VCaP (cell line): ENCODE measurements around the gene RUFY3.
A peak's percentile ranks its signal among the peaks of the same experiment; 100 is the strongest.

Experiments used
- H3K27ac ChIP-seq: fragments of 450-650 bp; 2 replicates; pipeline ENCODE4 v1.5.1; 2017
- TF ChIP-seq, protein P1 (sequence below): fragments of 450-650 bp; conservative IDR thresholded peaks from 2 replicates; pipeline ENCODE4 v1.5.1; 2017; ENCODE audit warnings: mild to moderate bottlenecking, moderate library complexity

The RUFY3 gene

DNA sequence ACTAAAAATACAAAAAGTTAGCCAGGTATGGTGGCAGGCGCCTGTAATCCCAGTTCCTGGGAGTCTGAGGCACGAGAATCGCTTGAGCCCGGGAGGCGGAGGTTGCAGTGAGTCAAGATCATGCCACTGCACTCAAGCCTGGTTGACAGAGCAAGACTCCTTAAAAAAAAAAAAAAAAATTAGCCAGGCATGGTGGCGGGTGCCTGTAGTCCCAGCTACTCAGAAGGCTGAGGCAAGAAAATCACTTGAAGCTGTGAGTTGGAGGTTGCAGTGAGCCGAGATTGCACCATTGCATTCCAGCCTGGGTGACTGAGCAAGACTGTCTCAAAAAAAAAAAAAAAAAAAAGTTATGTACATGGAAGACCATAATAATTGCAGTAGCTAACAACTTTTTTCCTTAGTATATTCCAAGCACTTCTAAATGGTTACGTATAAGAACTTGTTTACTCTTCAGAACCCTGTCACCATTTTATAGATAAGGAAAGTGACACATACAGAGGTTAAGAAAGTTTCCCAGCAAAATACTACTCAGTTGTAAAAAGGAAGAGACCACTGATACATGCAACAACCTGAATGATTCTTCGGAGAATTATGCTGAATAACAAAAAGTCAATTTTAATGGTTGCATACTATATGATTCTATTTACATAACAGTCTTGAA, 24.5 kb downstream of the RUFY3 start:
- no peak overlapping the region for H3K27ac ChIP-seq
- TF ChIP-seq, protein P1, sequence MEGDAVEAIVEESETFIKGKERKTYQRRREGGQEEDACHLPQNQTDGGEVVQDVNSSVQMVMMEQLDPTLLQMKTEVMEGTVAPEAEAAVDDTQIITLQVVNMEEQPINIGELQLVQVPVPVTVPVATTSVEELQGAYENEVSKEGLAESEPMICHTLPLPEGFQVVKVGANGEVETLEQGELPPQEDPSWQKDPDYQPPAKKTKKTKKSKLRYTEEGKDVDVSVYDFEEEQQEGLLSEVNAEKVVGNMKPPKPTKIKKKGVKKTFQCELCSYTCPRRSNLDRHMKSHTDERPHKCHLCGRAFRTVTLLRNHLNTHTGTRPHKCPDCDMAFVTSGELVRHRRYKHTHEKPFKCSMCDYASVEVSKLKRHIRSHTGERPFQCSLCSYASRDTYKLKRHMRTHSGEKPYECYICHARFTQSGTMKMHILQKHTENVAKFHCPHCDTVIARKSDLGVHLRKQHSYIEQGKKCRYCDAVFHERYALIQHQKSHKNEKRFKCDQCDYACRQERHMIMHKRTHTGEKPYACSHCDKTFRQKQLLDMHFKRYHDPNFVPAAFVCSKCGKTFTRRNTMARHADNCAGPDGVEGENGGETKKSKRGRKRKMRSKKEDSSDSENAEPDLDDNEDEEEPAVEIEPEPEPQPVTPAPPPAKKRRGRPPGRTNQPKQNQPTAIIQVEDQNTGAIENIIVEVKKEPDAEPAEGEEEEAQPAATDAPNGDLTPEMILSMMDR: no peak

DNA sequence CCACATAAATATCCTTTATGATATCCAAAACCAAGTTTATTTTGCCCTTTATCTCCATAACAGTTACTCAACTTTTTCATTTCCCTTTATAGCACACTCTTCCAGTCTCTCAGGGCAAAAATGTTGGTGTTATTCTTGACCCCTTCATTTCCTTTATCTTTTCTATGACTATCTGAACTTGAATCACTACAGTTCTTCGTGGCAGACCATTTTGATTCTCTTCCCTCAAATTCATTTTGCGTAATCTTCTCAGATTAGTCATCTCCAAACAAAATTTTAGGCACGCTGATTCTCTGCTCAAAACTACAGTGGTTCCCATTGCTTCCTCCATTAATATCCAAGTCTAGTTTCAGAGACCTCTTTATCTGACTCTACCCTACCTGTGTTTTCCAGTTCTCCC, 26.1 kb downstream of the RUFY3 start:
- TF ChIP-seq, protein P1: no peak
- H3K27ac ChIP-seq: no peak overlapping the region

GRCh38 chr4:70749313-70749712, 27.5 kb downstream of the RUFY3 start:
- TF ChIP-seq, protein P1: no peak
- no peak overlapping the region for H3K27ac ChIP-seq

- H3K27ac ChIP-seq: no peak overlapping the region
- TF ChIP-seq, protein P1: no peak
Observed at GRCh38 chr4:70752236-70752635, 30.5 kb downstream of the RUFY3 start.

- TF ChIP-seq, protein P1: no peak
- H3K27ac ChIP-seq: peak overlapping the region; percentile 42
Observed at GRCh38 chr4:70753630-70754029, 31.9 kb downstream of the RUFY3 start.

GRCh38 chr4:70754470-70754869, 32.7 kb downstream of the RUFY3 start:
- no peak overlapping the region for H3K27ac ChIP-seq
- TF ChIP-seq, protein P1: no peak

GRCh38 chr4:70754990-70755688, 33.4 kb downstream of the RUFY3 start:
- H3K27ac ChIP-seq: no peak overlapping the region
- TF ChIP-seq, protein P1: no peak
